ENCODE results near the gene COL16A1. TPM values are rescaled to one million over a fixed set of nuclear protein-coding genes. Genes with fewer than 3 reads are reported as not detected.
"Not testable (repeated sequence)": the region's sequence is repeated elsewhere in the genome, so short reads cannot be mapped to it uniquely, and the experiment has no call there.

The COL16A1 gene
- total RNA-seq, 1 donor from 2014 or later = 0.33 TPM

GRCh38 chr1:31707059-31707600, 3.3 kb upstream of the COL16A1 start:
- not testable (repeated sequence) for DNase-seq (ENCODE audit: low read depth, low spot score)

DNA sequence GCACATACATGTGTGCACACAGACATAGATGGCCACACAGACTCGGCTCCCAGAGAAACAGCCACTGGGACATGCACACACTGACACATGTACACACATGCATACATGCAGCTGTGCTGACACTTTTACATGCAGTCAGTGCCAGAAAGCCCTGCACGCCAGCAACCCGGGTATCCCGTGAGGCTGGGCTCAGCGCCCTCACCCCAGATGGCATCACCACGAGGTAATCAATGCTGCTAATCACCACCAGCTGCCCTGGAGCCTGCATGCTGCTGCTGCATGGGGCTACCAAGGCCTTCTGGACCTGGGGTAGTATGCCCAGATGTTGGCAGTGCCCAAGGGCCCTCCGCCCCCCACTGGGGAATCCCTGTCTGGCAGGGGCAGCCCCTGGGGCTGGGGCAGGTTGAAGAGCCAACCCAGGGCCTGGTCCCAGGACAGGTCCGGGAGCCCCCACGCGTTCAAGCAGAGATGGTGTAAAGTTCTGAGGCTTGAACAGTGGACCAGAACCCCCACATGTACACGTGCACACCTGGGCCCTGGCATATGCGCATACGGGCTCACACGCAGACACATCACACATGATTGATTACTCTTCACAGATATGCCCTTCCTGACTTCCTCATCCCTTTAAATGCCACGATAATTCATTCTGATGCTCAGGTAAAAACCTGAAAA, 2.7 kb upstream of the COL16A1 start:
- DNase-seq (ENCODE audit: low read depth, low spot score) = no peak

DNA sequence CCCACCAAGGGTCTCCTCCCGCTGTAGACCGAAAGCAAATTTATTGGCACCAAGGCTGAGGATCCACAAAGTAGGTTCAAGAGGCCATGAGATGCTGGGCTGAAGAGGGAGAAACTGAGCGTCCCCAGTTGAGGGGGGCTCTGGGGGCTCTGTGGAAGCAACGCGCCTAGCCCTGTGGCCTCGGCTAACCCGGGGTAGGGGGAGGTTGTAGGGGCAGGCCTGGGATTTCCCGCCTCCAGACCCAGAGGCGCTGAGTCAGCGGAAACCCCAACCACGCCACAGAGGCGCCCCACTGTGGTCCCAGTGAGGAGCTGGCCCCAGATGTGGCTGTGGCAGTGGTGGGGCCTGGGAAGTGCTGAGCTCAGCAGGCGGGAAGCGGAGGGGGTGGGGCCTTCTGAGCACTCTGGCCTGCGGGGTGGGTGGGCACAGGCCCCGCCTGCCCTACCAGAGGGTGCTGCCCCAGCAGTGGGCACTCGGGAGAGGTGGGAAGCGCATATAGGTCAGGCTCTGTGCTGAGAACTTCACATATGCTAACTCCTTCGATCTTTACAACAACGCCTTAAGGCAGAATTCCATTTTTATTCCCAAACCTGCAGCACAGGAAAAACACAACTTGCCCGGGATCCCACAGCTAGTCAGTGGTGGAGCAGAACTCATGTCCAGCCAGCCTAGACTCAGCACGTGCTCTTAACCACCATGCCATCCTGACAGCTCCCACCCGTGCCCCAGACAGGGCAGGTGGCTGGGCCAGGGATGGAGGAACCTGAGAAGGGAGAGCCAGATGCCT, 1.5 kb upstream of the COL16A1 start:
- no peak for DNase-seq (ENCODE audit: low read depth, low spot score)

DNA sequence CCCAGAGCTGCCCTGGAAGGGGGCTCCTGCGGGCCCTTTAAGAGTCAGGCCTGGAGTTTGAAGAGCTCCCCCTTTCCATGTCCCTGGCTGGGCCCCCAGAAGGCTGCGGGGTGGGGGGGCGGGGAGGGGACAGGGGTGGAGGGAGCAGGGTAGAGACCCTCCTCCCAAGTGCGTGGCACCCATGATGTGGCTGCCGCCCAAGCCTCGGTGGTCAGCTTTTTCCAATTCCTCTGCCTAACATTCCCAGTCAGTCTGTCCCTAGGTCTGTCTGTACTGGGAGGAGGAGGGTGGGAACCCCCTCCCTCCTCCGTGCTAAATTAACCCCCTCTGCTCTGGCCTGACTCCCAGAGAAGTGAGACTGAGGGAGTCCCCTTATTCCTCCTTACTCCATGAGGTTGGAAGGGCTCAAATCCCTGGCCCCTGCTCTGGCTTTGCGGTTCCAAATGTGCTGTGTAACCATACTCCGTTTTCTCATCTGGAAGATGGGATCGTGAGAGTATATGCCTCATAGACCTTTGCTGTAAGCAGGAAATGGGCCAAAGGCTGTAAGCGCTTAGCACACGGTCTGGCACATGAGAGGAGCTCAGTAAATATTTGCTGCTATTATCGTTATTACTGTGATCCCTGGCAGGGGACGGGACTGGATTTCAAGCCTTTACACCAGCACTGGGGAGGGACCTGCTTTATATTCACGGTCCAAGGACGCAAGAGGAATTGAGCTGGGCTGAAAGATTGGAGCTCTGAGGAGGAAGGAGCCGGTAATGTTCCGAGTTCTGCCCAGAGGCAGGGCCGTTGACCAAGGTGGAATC, 658 bp upstream of the COL16A1 start:
- no peak for DNase-seq (ENCODE audit: low read depth, low spot score)

- no peak for DNase-seq (ENCODE audit: low read depth, low spot score)
Observed at GRCh38 chr1:31702836-31703404, 897 bp downstream of the COL16A1 start.

- DNase-seq (ENCODE audit: low read depth, low spot score) = peak; percentile 24
Observed at GRCh38 chr1:31701091-31701736, 2.6 kb downstream of the COL16A1 start.

- no peak for DNase-seq (ENCODE audit: low read depth, low spot score)
Observed at GRCh38 chr1:31700468-31701090, 3.2 kb downstream of the COL16A1 start.

- DNase-seq (ENCODE audit: low read depth, low spot score) = no peak
Observed at GRCh38 chr1:31699341-31699891, 4.4 kb downstream of the COL16A1 start.

DNA sequence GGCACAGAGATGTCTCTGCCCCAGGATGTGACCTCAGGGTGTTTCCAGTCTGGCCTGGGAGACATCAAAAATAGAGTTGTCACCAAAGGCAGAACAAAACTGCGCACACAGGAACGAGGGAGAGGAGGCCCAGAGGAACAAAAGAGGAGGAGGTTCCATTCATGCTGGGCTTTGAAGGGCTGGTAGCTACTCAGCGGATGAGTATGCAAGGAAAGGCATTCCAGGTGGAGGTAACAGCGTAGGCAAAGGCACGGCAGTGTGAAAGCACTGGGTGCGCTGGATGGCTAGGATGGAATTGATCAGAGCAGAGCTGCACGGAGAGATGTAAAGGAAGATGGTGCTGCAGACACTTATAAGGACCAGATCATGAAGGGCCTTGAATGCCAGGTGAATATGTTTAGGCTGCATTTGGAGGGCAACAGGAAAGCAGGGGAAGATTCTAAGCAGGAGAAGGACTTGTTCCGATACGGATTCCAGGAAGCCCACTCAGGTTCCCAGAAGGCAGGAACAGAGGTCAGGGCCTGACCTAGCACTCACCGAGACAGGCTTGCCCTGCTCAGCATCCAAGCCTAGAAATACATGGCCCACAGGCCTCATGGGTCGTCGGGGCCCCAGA, 6.3 kb downstream of the COL16A1 start:
- no peak for DNase-seq (ENCODE audit: low read depth, low spot score)

- DNase-seq (ENCODE audit: low read depth, low spot score) = no peak
Observed at GRCh38 chr1:31696242-31696641, 7.6 kb downstream of the COL16A1 start.

DNA sequence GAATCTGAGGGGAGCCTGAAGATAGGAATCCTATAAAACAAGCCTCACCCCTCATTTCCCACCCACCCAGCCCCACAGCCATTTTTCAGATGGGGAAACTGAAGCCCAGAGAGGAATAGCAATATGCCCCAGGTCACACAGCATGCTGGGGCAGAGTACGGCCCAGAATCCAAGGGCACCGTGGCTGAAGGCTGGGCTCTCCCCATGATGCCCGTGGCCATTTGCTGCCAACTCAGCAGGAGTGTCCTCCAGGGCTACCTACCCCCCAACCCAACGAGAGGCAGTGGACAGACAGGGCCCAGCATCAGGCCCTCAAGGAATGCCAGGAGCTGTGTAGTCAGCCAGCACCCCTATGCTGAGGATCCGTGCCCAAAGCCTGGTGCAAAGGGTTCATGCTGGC, 8.5 kb downstream of the COL16A1 start:
- DNase-seq (ENCODE audit: low read depth, low spot score) = no peak

DNA sequence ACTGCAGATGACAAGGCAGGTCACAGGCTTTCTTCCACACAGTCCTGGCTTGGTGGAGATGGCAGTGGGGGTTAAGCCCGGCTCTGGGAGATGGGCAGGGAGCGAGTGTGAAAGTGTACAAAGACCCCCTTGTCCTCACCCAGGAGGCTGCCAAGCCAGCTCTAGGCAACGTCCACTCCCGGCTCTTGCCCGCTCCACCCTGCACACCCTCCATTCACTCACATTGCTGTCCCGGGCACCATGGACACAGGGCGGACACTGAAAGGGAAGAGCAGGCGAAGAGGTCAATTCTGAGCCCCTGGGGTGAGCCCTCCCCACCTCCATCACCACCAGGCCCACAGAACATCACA, 8.9 kb downstream of the COL16A1 start:
- DNase-seq (ENCODE audit: low read depth, low spot score) = no peak

DNA sequence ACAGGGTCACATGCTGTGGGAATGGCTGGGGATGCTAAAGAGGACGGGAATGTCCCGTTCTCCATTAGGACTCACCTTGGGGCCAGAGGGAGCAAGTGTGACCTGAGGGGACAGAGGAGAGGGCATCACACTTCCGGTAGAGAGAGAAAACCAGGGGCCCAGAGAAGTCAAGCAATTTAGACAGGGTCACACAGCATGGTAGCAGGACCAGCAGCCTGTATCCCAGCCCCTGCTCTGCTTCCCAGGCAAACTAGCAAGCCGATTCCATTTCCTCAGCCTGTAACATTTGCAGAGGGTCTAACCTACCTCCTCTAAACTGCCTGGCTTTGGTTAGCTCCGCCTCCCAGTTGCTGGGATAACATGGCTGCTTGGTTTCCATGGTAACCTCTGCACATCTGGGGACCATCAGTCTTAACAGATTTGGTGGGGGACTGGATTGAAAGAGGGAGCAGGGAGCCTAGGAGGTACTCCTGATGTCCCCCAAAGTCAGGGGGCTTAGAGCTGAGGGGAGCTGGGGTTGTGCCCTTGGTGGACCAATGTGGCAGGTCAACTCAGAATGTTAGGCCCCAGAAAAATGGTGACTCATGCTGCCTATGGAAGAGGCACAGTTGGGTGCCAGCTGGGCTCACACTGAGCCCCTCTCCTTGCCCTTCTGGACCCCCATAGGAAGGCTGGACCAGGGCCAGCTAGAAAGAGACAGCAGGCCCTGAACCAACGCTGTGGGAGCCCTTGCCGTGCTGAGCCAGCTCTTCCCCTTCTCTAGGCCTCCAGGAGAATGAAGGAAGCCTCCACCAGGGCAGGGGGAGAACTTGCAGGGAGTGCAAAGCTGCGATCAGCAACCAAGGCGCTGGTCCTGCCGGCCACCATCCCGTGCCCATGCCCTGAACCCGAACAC, 9.5 kb downstream of the COL16A1 start:
- DNase-seq (ENCODE audit: low read depth, low spot score) = no peak

DNA sequence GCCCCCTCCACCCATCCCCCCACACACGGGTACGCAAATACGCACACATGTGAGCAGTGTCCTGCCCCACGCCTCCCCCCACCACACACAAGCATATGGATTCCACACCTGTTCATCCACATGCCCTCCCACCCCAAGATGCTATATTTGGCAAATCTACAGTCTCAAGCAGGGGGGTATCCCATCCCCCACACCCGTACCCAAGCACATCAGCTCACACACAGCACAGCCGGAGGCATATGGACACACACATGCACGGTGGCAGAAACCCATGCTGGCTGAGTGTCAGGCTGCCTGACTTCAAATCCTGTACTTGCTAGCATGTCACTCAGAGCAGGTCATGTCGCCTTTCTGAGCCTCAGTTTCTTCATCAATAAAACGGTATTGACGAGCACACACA, 10.6 kb downstream of the COL16A1 start:
- DNase-seq (ENCODE audit: low read depth, low spot score) = no peak

DNA sequence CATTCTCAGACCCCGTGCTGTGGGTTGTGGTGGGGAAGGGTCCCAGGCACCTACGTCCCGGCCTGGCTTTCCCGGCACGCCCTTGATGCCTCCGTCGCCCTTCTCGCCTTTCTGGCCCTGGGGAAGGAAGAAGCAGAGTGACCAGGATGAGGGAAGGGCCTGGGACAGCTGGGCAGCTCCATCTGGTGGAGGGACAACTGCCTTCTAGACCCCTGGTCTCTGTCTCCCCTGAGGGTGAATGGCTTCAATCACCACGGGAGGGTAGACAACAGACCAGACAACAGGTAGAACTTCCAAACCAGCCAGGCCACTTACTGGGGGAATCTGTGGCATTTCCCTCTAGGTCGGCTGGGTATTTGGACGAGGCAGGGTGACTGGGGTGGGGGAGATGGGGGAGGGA, 11.9 kb downstream of the COL16A1 start:
- DNase-seq (ENCODE audit: low read depth, low spot score) = no peak

DNA sequence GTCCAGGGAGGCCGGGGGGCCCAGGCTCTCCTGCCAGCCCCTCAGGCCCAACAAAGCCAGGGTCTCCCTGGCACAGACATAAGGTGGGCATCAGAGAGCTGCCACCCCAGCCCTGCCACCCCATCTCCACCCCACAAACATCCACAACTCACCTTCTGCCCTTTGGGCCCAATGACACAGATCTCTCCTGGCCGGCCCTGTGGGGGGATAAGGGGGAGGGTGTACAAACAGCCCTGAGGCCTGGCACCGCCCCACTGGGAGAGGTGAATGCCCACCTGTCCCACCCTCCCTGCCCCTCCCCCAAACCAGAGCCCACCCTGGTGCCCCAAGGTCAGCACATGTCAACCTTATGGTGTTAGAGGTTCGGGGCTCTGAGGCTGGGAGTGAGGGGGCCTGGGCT, 12.4 kb downstream of the COL16A1 start:
- DNase-seq (ENCODE audit: low read depth, low spot score) = no peak

DNA sequence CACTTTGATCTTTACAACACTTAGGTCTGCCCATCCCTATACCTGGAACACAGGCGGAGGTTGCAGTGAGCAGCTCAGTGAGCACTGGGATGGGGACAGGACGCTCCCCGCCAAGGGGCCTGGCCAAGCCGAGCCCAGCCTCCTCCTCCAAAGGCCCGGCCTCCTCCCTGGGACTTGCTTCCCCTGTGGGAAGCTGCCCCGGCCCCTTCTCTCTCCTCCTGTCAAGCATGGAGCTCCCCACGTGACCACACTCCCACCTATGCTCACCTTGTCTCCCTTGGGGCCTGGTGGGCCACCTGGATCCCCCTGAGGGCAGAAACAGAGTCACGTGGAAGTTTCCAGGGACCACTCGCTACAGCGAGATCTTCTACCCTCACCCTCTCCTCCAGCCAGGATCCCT, 12.9 kb downstream of the COL16A1 start:
- no peak for DNase-seq (ENCODE audit: low read depth, low spot score)

- DNase-seq (ENCODE audit: low read depth, low spot score) = peak; percentile 56
Observed at GRCh38 chr1:31689854-31690253, 14.0 kb downstream of the COL16A1 start.

- DNase-seq (ENCODE audit: low read depth, low spot score) = no peak
Observed at GRCh38 chr1:31689379-31689778, 14.4 kb downstream of the COL16A1 start.
